PC-3 (cell line): ENCODE data around the gene C1GALT1C1. TPM values are rescaled to one million over a fixed set of nuclear protein-coding genes. Genes with fewer than 3 reads are reported as not detected.
"Not testable (repeated sequence)": the region's sequence is repeated elsewhere in the genome, so short reads cannot be mapped to it uniquely, and the experiment has no call there.

Source experiments
- ATAC-seq: fragments of 200-7000 bp; cut with Tn5 transposase; 2 replicates; pipeline ENCODE4 v1.9.1; 2020; ENCODE audit warnings: mild to moderate bottlenecking, moderate library complexity
- BruUV-seq: library from RNA; stranded (reverse); fragments of 400-500 nt; replicated peaks from 2 replicates; lab custom pipeline; 2021; lab: Mats Ljungman, UMichigan
- CTCF ChIA-PET: fragments of 300-600 bp; sonication (Branson Sonifier 250); formaldehyde crosslinking; loops from one replicate; lab custom pipeline; 2022; ENCODE audit warnings: antibody characterized with exemption; lab: Charles Lee
- POLR2A ChIA-PET: fragments of 300-600 bp; sonication (Branson Sonifier 250); formaldehyde crosslinking; loops from one replicate; lab custom pipeline; 2022; ENCODE audit warnings: antibody characterized with exemption; ENCODE audit not compliant: unreplicated experiment; lab: Charles Lee
- DNase-seq: peaks from one replicate; pipeline ENCODE4 v3.0.0-alpha.2; 2015
- H2AFZ ChIP-seq: fragments of 300-600 bp; sonication (generic); 2 replicates; pipeline ENCODE4 v1.6.0; 2016; ENCODE audit warnings: antibody characterized with exemption, low read length
- H3F3A ChIP-seq: fragments of 300-600 bp; sonication (generic); one replicate; pipeline ENCODE4 v1.6.0; 2017; ENCODE audit warnings: antibody characterized with exemption, low read length, control low read depth, mild to moderate bottlenecking; ENCODE audit not compliant: unreplicated experiment
- H3K27ac ChIP-seq: fragments of 300-600 bp; sonication (generic); 2 replicates; pipeline ENCODE4 v1.5.1; 2016; ENCODE audit warnings: mild to moderate bottlenecking, low read length
- H3K27me3 ChIP-seq: fragments of 300-600 bp; sonication (generic); 2 replicates; pipeline ENCODE4 v1.6.1; 2016; ENCODE audit warnings: low read length, mixed read lengths
- H3K36me3 ChIP-seq: fragments of 300-600 bp; sonication (generic); 2 replicates; pipeline ENCODE4 v1.6.1; 2016; ENCODE audit warnings: low read depth, mixed run types, low read length, mixed read lengths
- H3K4me1 ChIP-seq: fragments of 300-600 bp; sonication (generic); 2 replicates; pipeline ENCODE4 v1.5.1; 2016; ENCODE audit warnings: low read length; ENCODE audit not compliant: insufficient read depth
- H3K4me2 ChIP-seq: fragments of 300-600 bp; sonication (generic); 2 replicates; pipeline ENCODE4 v1.6.0; 2016; ENCODE audit warnings: low read length
- H3K4me3 ChIP-seq: fragments of 300-600 bp; sonication (generic); 2 replicates; pipeline ENCODE4 v1.5.1; 2016; ENCODE audit warnings: mild to moderate bottlenecking, low read length, mixed read lengths
- H3K79me2 ChIP-seq: fragments of 300-600 bp; sonication (generic); 2 replicates; pipeline ENCODE4 v1.6.1; 2017; ENCODE audit warnings: low read length, mixed read lengths
- H3K9ac ChIP-seq: fragments of 300-600 bp; sonication (generic); 2 replicates; pipeline ENCODE4 v1.6.0; 2016; ENCODE audit warnings: mild to moderate bottlenecking, low read length
- H3K9me2 ChIP-seq: fragments of 300-600 bp; sonication (generic); replicated peaks from 2 replicates; pipeline ENCODE4 v1.6.1; 2016; ENCODE audit warnings: mixed run types, low read length, mixed read lengths
- H3K9me3 ChIP-seq: fragments of 300-600 bp; sonication (generic); 2 replicates; pipeline ENCODE4 v1.6.1; 2016; ENCODE audit warnings: low read length, mixed read lengths
- H4K20me1 ChIP-seq: fragments of 300-600 bp; sonication (generic); 2 replicates; pipeline ENCODE4 v1.6.1; 2016; ENCODE audit warnings: low read length, mixed read lengths
- EZH2 ChIP-seq: fragments of 300-600 bp; sonication (generic); IDR thresholded peaks from one replicate; pipeline ENCODE4 v1.6.1; 2017; ENCODE audit warnings: antibody characterized with exemption, mild to moderate bottlenecking, low read length; ENCODE audit not compliant: unreplicated experiment
- EZH2phosphoT487 ChIP-seq: fragments of 300-600 bp; sonication (generic); IDR thresholded peaks from 2 replicates; pipeline ENCODE4 v1.6.1; 2018; ENCODE audit warnings: mild to moderate bottlenecking, antibody characterized with exemption, low read length, borderline replicate concordance
- intact Hi-C: fragments of 100-400 bp; cut with micrococcal nuclease; formaldehyde crosslinking; loops from 2 replicates; pipeline ENCODE4 v1.9.0; 2023
- total RNA-seq: library from RNA; depleted of rRNA; stranded (reverse); fragments of >200 nt; gene quantifications from 2 replicates; pipeline ENCODE4 v1.2.3, GENCODE V29; 2014
- TF ChIP-seq, protein P1 (sequence below): fragments of 300-600 bp; sonication (generic); conservative IDR thresholded peaks from 2 replicates; pipeline ENCODE4 v1.5.1; 2017; ENCODE audit warnings: antibody characterized with exemption, low read depth, mild to moderate bottlenecking, low read length

The C1GALT1C1 gene
- total RNA-seq, 1 experiment from 2014 or later = 37.2 TPM

DNA sequence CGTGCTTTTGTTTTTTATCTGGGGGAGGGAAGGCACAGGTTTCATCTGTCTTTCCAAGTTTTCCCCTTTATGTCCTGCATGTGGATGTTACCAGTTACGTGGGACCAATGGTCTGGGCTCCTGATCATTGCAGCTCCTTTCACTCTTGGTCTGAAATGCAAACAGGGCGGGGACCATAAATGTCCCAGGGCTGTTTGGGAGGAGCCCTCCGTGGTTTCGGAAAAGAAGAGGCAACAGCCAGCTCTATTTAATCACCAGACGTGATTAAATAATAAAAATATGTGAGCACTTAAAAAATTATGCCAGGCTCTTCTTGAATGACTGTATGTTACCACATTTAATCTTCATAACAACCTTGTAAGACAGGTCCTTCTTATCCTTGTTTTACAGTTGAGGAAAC, 30.8 kb upstream of the C1GALT1C1 start:
- no peaks in the 10 kb centered on the region for H3F3A ChIP-seq
- DNase-seq = peak; percentile 84
- peak overlapping the region; percentile 54 for H2AFZ ChIP-seq
- peak overlapping the region; percentile 72 for H3K27ac ChIP-seq
- peak overlapping the region; percentile 64 for H3K4me2 ChIP-seq
- intact Hi-C loops = loop anchor here (1.0 to 5.0 kb wide), 2 partner anchors 108 to 162 kb away; no protein-coding TSS in a partner anchor
- POLR2A ChIA-PET = interaction anchor here (0.5 to 0.6 kb wide), 4 partner anchors 63 to 696 kb away, joined by 3 to 8 read pairs (median 6); no protein-coding TSS in a partner anchor
- H3K79me2 ChIP-seq = no peaks in the 10 kb centered on the region
- CTCF ChIA-PET = no interaction called here
- H4K20me1 ChIP-seq = no peaks in the 10 kb centered on the region
- H3K4me3 ChIP-seq = peak overlapping the region; percentile 16; the same call in 1 of the 2 replicates
- H3K4me1 ChIP-seq = peaks cover 35% of the 10 kb centered on the region
- TF ChIP-seq EZH2phosphoT487 (no peak), EZH2 (no peak)
- TF ChIP-seq, protein P1, sequence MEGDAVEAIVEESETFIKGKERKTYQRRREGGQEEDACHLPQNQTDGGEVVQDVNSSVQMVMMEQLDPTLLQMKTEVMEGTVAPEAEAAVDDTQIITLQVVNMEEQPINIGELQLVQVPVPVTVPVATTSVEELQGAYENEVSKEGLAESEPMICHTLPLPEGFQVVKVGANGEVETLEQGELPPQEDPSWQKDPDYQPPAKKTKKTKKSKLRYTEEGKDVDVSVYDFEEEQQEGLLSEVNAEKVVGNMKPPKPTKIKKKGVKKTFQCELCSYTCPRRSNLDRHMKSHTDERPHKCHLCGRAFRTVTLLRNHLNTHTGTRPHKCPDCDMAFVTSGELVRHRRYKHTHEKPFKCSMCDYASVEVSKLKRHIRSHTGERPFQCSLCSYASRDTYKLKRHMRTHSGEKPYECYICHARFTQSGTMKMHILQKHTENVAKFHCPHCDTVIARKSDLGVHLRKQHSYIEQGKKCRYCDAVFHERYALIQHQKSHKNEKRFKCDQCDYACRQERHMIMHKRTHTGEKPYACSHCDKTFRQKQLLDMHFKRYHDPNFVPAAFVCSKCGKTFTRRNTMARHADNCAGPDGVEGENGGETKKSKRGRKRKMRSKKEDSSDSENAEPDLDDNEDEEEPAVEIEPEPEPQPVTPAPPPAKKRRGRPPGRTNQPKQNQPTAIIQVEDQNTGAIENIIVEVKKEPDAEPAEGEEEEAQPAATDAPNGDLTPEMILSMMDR = no peak
- H3K9me3 ChIP-seq = no peaks in the 10 kb centered on the region
- H3K27me3 ChIP-seq = no peaks in the 10 kb centered on the region
- ATAC-seq = peak; percentile 95
- no peaks in the 10 kb centered on the region for H3K9me2 ChIP-seq
- H3K36me3 ChIP-seq = no peaks in the 10 kb centered on the region
- BruUV-seq = no TSS peak
- H3K9ac ChIP-seq = peak overlapping the region; percentile 15; the same call in 1 of the 2 replicates

DNA sequence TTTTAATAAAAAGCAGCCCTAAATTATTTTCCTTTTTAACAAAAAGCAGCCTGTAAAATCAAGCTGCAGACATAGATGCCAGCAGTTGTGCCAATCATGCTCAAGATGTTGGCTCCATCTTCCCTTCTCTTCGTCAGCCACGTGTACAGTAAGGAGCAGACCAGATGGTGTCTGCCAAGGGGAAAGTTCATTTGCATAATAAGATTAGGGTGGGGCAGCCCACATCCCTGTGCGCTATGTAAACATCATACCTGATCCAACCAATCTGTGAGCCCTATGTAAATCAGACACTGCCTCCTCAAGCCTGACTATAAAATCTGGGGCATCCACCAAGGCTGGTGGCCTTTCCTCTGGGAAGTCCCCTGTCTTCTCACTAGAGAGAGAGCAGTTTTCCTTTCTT, 23.1 kb upstream of the C1GALT1C1 start:
- no peak overlapping the region for H3K27ac ChIP-seq
- peaks cover 9% of the 10 kb centered on the region for H3K4me1 ChIP-seq
- CTCF ChIA-PET = no interaction called here
- H3K36me3 ChIP-seq = no peaks in the 10 kb centered on the region
- no peaks in the 10 kb centered on the region for H3K27me3 ChIP-seq
- H2AFZ ChIP-seq = no peak overlapping the region
- POLR2A ChIA-PET = no interaction called here
- H3K9ac ChIP-seq = no peak overlapping the region
- no peaks in the 10 kb centered on the region for H4K20me1 ChIP-seq
- TF ChIP-seq EZH2phosphoT487 = no peak
- TF ChIP-seq, protein P1 = no peak
- TF ChIP-seq EZH2 = no peak
- no peak overlapping the region for H3K4me3 ChIP-seq
- no peaks in the 10 kb centered on the region for H3F3A ChIP-seq
- no peaks in the 10 kb centered on the region for H3K79me2 ChIP-seq
- H3K9me2 ChIP-seq = no peaks in the 10 kb centered on the region
- no peak overlapping the region for H3K4me2 ChIP-seq
- DNase-seq = no peak
- no TSS peak for BruUV-seq
- H3K9me3 ChIP-seq = no peaks in the 10 kb centered on the region
- no peak for ATAC-seq
- intact Hi-C loops = no loop called here

DNA sequence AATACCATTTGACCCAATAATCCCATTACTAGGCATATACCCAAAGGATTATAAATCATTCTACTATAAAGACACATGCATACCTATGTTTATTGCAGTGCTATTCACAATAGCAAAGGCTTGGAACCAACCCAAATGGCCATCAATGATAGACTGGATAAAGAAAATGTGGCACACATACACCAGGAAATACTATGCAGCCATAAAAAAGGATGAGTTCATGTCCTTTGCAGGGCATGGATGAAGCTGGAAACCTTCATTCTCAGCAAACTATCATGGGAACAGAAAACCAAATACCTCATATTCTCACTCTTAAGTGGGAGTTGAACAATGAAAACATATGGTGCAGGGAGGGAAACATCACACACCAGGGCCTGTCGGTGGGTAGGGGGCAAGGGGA, 22.4 kb upstream of the C1GALT1C1 start:
- H4K20me1 ChIP-seq, BruUV-seq, H3K9me2 ChIP-seq, H3F3A ChIP-seq, H3K27ac ChIP-seq, H3K36me3 ChIP-seq, POLR2A ChIA-PET, CTCF ChIA-PET, H3K4me3 ChIP-seq, H3K79me2 ChIP-seq, H3K27me3 ChIP-seq, H3K4me2 ChIP-seq, H3K9me3 ChIP-seq, H3K9ac ChIP-seq, H2AFZ ChIP-seq, intact Hi-C loops, DNase-seq, ATAC-seq: not testable (repeated sequence)
- peaks cover 13% of the 10 kb centered on the region for H3K4me1 ChIP-seq
